NCI-H345 treated with DMSO at 0.1 percent for 48 hours (cell line): Measurements from ENCODE around the gene CENPX.

ENCODE experiments used
- DNase-seq: peaks from one replicate; lab custom pipeline; 2025; ENCODE audit not compliant: unreplicated experiment; lab: John Stamatoyannopoulos, UW

The CENPX gene

GRCh38 chr17:82055023-82055964, 32.6 kb upstream of the CENPX start:
- DNase-seq, result no peak

GRCh38 chr17:82054351-82055022, 31.8 kb upstream of the CENPX start:
- no peak for DNase-seq

GRCh38 chr17:82053556-82054263, 31.0 kb upstream of the CENPX start:
- DNase-seq, result no peak

GRCh38 chr17:82053130-82053529, 30.5 kb upstream of the CENPX start:
- no peak for DNase-seq

- no peak for DNase-seq
Measured at GRCh38 chr17:82052638-82053059, 30.0 kb upstream of the CENPX start.

- DNase-seq, result peak; percentile 74
Measured at GRCh38 chr17:82051776-82052637, 29.3 kb upstream of the CENPX start, which contains the start of the genes GPS1 and RFNG. GPS1 (plus strand) TSS chr17:82051898; CDS start chr17:82051932, 34 bp downstream. RFNG (minus strand) TSS chr17:82051811; CDS start chr17:82051766, 45 bp downstream.

GRCh38 chr17:82050761-82051641, 28.3 kb upstream of the CENPX start:
- no peak for DNase-seq

GRCh38 chr17:82050152-82050760, 27.6 kb upstream of the CENPX start:
- DNase-seq, result no peak

- no peak for DNase-seq
Measured at GRCh38 chr17:82049521-82049971, 26.9 kb upstream of the CENPX start.

- no peak for DNase-seq
Measured at GRCh38 chr17:82049106-82049505, 26.4 kb upstream of the CENPX start.

GRCh38 chr17:82048571-82048971, 25.9 kb upstream of the CENPX start:
- DNase-seq, result no peak

GRCh38 chr17:82047914-82048570, 25.4 kb upstream of the CENPX start:
- DNase-seq, result no peak

- DNase-seq, result no peak
Measured at GRCh38 chr17:82047379-82047778, 24.7 kb upstream of the CENPX start.

- DNase-seq, result no peak
Measured at GRCh38 chr17:82046903-82047302, 24.2 kb upstream of the CENPX start.

GRCh38 chr17:82045936-82046484, 23.3 kb upstream of the CENPX start:
- DNase-seq, result no peak

GRCh38 chr17:82043507-82043906, 20.8 kb upstream of the CENPX start:
- DNase-seq, result no peak

GRCh38 chr17:82042649-82043048, 20.0 kb upstream of the CENPX start:
- no peak for DNase-seq
